GM18861 (cell line): ENCODE results near the gene SETBP1.
A peak's percentile ranks its signal among the peaks of the same experiment; 100 is the strongest.
"Not testable (repeated sequence)": the region's sequence is repeated elsewhere in the genome, so short reads cannot be mapped to it uniquely, and the experiment has no call there.

Source experiments
- ATAC-seq: cut with Tn5 transposase; IDR thresholded peaks from one replicate; pipeline ENCODE4 v1.9.1; 2021; ENCODE audit not compliant: unreplicated experiment

The SETBP1 gene

DNA sequence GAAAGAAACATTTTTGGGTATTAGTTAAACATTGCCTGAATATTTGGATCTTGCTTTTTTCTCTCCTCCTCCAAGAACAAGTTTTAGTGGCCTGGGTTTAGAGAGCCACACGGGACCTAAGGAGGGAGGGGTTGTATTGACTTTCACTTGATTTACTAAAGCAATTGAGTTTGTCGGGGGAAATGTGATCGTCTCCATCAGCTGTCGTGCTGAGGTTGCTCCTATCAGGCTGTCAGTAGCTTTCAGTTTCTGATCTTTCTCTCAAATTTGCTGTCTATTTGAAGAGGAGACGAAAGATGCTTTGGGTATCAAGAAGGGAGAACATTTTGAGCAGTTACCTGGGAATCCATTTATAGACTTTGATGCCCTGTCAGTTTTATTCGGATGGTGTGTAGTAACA, 106.0 kb downstream of the SETBP1 start:
- peak; percentile 57 for ATAC-seq

- no peak for ATAC-seq
Measured at GRCh38 chr18:44788334-44788733, 107.6 kb downstream of the SETBP1 start.

- ATAC-seq: no peak
Measured at GRCh38 chr18:44789710-44790109, 109.0 kb downstream of the SETBP1 start.

DNA sequence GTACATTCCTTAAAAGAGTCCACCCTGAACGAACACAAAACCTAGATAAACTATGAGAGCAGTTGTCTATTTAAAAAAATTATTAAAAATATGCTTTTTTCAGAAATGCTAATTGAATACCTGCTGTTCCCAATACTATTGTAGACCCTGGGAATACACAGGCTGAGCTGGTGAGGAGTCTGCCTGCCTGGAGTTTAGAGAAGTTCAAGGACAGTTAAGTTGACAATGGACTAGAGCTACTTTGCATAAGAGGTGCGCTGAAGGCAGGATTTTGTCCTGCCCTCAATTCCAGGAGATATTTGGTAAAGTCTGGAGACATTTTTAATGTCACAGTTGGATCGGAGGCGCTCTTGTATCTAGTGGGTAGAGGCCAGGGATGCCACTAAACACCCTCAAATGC, 110.2 kb downstream of the SETBP1 start:
- no peak for ATAC-seq

DNA sequence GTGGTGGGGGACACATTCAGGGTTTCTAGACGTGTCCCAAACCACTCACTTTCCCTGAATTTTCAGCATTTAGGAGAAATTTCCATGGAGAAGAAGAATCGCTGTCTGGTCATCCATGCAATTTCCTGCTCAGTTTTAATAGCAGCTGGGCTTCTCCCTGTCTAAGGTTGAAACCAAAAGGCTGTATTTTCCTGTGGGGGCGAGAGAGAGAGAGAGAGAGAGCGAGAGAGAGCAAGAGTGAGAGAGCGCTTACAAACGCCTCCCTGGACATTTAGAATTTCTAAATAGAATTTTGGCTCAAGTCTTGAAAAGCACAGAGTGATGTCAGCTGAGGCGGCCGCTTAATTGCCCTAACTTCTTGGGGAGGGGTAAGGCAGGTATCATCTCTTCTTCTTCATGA, 110.8 kb downstream of the SETBP1 start:
- ATAC-seq: no peak

DNA sequence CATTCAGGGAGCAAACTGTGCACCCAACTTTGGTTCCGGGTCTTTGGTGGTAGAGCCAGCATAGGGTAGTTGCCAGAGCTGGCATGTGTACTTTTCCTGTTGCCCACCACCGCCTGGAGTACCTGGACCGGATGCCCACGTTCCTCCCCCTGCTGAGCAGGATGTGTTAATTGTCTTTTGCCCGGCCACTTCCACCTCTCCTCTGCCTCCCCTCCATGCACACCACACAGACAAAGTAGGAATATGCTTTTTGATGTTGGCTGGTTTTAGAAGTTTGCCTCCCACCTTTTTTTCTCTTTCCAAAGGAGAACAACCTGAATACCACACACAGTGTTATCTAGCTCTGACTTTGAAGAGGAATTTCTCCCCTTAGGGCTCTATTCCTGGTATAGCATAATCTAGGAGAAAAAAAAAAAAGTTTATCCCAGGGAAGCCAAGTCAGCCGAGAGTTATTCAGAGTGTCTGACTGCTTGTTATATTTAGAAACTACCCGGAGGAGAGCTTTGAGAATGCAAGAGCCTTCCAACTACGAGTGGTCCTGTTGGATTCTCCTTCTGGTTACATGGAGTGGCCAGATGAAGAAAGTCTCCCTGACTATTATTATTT, 111.9 kb downstream of the SETBP1 start:
- ATAC-seq: no peak

DNA sequence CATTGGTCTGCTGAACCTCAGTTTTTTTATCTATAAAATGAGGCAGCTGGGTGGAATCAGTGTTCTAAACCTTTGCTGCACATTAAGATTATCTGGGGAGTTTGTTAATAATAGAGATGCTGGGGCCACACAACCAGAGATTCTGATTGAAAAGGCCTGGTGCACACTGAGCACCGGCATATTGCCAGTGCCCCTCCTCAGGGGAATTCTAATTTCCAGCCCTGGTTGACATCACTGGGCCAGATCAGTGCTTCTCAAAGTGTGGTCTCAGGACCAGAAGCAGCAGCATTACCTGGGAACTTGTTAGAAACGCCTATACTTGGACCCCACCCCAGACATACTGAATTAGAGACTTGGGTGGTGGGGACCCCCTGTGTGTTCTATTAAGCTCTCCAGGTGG, 112.5 kb downstream of the SETBP1 start:
- no peak for ATAC-seq

GRCh38 chr18:44793685-44794084, 113.0 kb downstream of the SETBP1 start:
- no peak for ATAC-seq

- no peak for ATAC-seq
Measured at GRCh38 chr18:44795241-44795640, 114.6 kb downstream of the SETBP1 start.

DNA sequence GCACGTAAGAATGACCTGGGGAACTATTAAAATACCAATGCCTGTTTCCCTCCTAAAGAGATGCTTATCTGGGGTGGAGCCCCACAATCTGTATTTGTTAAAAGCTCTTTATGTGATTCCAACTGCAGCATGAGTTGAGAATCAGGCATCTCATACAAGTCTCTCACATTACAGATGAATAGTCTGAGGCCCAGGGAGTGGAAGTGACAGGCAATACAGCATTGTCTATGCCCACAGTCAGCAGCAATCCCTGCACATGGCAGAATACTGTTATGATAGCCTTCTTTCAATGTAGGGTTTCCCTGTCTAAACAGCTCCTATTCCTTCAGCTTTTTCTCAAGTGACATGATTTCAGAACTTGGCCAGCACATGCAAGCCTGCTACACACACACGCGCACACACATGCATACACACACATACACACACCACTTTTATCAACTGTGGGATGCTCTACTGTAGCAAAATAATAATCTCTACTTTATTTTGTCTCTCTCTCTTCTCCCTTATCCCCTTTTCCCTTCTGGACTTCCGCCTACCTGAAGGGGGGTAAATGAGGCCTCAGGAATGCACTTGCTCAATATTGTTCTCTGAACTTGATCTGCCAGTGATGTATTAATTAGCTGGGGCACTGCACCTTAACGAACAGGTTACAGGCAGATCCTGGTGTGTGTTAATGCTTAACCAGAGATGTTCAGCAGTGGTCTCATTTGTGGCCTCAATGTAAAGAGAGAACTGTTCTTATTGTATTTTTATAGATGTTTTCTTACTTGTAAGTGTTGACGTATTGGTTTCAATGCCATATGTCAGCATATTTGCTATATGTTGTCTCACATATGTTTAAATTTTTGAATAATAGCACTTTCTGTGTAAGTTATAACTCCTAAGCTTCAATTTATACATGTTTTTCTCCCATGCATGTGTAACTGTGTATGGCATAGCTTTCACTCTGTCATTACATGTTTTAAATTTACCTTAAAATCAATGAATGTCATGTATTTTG, 116.0 kb downstream of the SETBP1 start:
- ATAC-seq: peak; percentile 45

- ATAC-seq: no peak
Measured at GRCh38 chr18:44798433-44799048, 117.9 kb downstream of the SETBP1 start.

DNA sequence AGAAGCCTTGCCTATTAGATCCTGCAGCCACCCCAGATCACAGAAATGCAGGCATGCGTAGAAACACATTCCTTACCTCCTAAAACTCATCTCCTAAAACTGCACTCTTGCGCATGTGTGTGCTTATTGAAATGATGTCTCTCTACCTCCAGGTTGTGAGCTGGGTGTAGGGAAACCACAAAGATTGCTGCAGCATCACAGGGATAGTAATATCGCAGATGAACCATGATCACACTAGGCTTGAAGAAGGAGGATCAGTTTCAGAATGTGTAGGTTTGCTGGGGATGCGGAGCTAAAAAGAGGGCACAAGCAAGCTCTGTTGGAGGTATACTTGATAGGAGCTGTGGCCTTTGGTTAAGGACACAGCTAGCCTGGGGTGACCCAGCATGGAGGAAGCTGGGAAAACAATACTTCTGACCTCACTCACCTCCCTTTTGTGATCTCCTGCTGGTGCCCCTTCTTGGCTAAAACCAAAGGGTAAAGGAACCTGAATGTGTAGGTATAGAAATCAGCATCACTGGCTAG, 118.8 kb downstream of the SETBP1 start:
- peak; percentile 32 for ATAC-seq

- ATAC-seq: peak; percentile 69
Measured at GRCh38 chr18:44799907-44800421, 119.3 kb downstream of the SETBP1 start.

DNA sequence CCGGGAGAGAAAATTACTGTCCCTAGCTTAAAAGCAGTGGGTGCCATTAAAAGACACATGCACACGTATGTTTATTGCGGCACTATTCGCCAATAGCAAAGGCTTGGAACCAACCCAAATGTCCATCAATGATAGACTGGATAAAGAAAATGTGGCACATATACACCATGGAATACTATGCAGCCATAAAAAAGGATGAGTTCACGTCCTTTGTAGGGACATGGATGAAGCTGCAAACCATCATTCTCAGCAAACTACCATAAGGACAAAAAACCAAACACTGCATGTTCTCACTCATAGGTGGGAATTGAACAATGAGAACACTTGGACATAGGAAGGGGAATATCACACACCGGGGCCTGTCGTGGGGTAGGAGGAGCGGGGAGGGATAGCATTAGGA, 120.1 kb downstream of the SETBP1 start:
- not testable (repeated sequence) for ATAC-seq

DNA sequence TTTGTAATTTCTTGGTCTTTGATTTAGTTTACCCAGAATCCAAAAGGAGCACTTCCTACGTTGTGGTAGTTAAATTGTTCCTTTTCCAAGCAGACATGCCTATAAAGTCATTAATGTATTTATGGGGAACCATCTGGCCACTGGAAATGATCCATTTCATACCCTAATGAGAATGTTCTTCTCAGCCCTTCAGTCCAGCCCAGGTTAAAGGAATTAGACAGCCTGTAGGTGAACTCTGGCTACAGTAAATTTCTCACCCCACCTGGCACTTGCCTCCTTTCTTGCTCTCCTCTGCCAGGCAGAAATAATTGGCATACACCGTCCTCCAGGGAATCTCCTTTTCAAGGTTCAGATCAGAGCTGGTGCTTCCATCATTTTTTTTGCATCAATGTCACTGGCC, 121.1 kb downstream of the SETBP1 start:
- ATAC-seq: no peak

DNA sequence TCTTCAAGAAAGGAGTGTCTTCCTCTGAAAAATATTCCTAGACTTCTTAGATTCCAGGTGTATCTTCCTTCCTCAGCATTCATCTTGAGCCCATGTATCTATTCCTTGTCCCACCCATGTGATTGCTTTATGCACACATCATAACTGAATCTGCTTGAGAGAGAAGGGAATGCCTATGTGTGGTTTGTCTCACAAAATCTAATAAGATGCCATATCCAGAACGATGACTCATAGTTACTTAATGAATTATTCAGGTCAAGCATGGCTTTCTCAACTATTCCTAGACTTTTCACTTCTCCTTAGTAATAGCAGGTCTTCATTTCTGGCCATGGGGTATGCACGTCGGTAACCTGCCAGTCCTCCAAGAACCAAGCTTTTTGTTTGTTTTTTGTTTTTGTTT, 121.8 kb downstream of the SETBP1 start:
- ATAC-seq: no peak

DNA sequence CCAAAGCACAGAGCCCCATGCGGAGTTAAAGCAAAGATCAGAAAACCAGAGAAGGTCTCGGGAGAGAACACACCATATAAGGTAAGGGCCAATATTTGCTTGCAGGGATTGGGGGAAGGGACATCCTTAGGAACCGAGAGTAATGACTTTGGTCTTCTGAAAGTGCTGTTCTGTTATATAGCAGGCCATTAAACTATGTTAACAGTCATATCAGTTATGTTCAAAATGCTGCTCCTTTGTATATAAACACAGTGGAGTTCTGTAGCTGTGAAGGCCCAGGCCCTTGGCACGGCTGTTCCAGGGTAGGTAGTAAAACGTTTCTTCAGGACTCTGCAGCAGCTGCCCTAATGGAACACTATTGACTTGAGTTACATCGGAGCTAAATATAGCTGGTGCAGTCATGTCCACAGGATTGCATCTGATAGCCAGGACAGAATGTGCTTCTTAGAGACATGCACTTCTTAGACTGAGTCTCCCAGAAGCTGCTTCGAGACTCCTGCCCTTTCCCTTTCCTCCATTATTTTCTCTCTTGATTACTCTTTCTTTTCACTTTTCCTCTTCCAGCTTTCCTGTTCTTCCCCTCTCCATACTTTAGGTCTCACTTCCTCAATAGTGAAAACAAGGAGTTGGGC, 122.4 kb downstream of the SETBP1 start:
- no peak for ATAC-seq

- no peak for ATAC-seq
Measured at GRCh38 chr18:44804033-44804432, 123.3 kb downstream of the SETBP1 start.

- ATAC-seq: no peak
Measured at GRCh38 chr18:44805176-44805575, 124.5 kb downstream of the SETBP1 start.

DNA sequence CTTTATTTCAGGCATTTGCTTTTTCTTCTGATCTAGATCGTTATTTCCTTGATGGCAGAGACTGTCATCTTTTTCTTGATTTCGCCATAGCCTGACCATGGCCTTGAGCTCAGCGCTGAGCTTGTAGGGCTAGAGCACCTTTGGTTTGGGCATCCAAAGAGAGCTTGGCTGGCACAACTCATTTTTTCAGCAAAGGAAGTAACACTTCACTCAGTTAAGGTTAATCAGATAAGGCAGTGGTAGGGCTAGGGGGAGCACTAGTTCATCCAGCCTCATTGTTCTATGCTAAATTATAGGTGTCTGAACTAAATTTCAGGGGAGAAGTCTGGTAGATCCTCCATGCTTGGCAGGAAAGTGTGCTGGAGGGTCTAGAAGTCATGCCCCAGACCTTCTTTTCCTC, 125.0 kb downstream of the SETBP1 start:
- ATAC-seq: no peak

- no peak for ATAC-seq
Measured at GRCh38 chr18:44807766-44808165, 127.1 kb downstream of the SETBP1 start.
